GM23338 (cell line): ENCODE data around the gene FBXW4. TPM values are rescaled to one million over a fixed set of nuclear protein-coding genes. Genes with fewer than 3 reads are reported as not detected.

Experiments
- ATAC-seq: fragments of 200-7000 bp; cut with Tn5 transposase; 3 replicates; pipeline ENCODE4 v1.9.1; 2020
- DNase-seq: peaks from one replicate; pipeline ENCODE4 v3.0.0-alpha.2; 2015; ENCODE audit warnings: low spot score
- H2AFZ ChIP-seq: fragments of 200-600 bp; sonication (generic); 2 replicates; pipeline ENCODE4 v1.8.0; 2016; ENCODE audit warnings: antibody characterized with exemption, mild to moderate bottlenecking, moderate library complexity
- H3F3A ChIP-seq: fragments of 200-600 bp; sonication (generic); replicated peaks from 2 replicates; pipeline ENCODE4 v1.8.0; 2017; ENCODE audit warnings: antibody characterized with exemption, mixed run types, low read depth
- H3K27ac ChIP-seq: fragments of 200-600 bp; sonication (generic); 2 replicates; pipeline ENCODE4 v1.6.1; 2016; ENCODE audit warnings: low read depth
- H3K27me3 ChIP-seq: fragments of 200-600 bp; sonication (generic); 2 replicates; pipeline ENCODE4 v1.8.0; 2016; ENCODE audit warnings: mild to moderate bottlenecking, mixed run types, moderate library complexity; ENCODE audit not compliant: insufficient read depth
- H3K36me3 ChIP-seq: fragments of 200-600 bp; sonication (generic); 2 replicates; pipeline ENCODE4 v1.8.0; 2016; ENCODE audit warnings: mild to moderate bottlenecking; ENCODE audit not compliant: insufficient read depth
- H3K4me1 ChIP-seq: fragments of 200-600 bp; sonication (generic); 2 replicates; pipeline ENCODE4 v1.8.0; 2016; ENCODE audit warnings: mild to moderate bottlenecking, moderate library complexity; ENCODE audit not compliant: insufficient read depth
- H3K4me2 ChIP-seq: fragments of 200-600 bp; sonication (generic); 2 replicates; pipeline ENCODE4 v1.7.1; 2017; ENCODE audit warnings: mixed run types
- H3K4me3 ChIP-seq: fragments of 200-600 bp; sonication (generic); 2 replicates; pipeline ENCODE4 v1.6.1; 2016; ENCODE audit warnings: mixed run types
- H3K79me2 ChIP-seq: fragments of 200-600 bp; sonication (generic); replicated peaks from 2 replicates; pipeline ENCODE4 v1.8.0; 2017; ENCODE audit warnings: mild to moderate bottlenecking; ENCODE audit not compliant: insufficient read depth
- H3K9me2 ChIP-seq: fragments of 200-600 bp; sonication (generic); 2 replicates; pipeline ENCODE4 v1.8.0; 2017; ENCODE audit not compliant: insufficient read depth
- H4K20me1 ChIP-seq: fragments of 200-600 bp; sonication (generic); replicated peaks from 2 replicates; pipeline ENCODE4 v1.8.0; 2017; ENCODE audit warnings: mild to moderate bottlenecking; ENCODE audit not compliant: insufficient read depth
- H3K27ac Mint-ChIP-seq: 2 replicates; pipeline ENCODE4 v1.8.0; 2020; ENCODE audit warnings: inconsistent platforms, mild to moderate bottlenecking, moderate library complexity, mixed read lengths
- H3K27me3 Mint-ChIP-seq: 3 replicates; pipeline ENCODE4 v1.8.0; 2022; ENCODE audit warnings: low read depth, mild to moderate bottlenecking, moderate library complexity, mixed read lengths, inconsistent platforms; ENCODE audit not compliant: insufficient read depth, poor library complexity
- H3K36me3 Mint-ChIP-seq: 3 replicates; pipeline ENCODE4 v1.8.0; 2021; ENCODE audit warnings: low read depth, mild to moderate bottlenecking, inconsistent platforms, moderate library complexity, mixed read lengths
- H3K4me1 Mint-ChIP-seq: 3 replicates; pipeline ENCODE4 v1.8.0; 2020; ENCODE audit warnings: mild to moderate bottlenecking, inconsistent platforms, mixed read lengths
- H3K4me3 Mint-ChIP-seq: 3 replicates; pipeline ENCODE4 v1.8.0; 2021; ENCODE audit warnings: moderate library complexity, mild to moderate bottlenecking, inconsistent platforms, mixed read lengths
- H3K9me3 Mint-ChIP-seq: 3 replicates; pipeline ENCODE4 v1.8.0; 2020; ENCODE audit warnings: moderate library complexity, mild to moderate bottlenecking, inconsistent platforms, mixed read lengths
- CREB1 ChIP-seq: fragments of 250-450 bp; sonication (Bioruptor Pico); IDR thresholded peaks from 2 replicates; pipeline ENCODE4 v1.5.0; 2020; ENCODE audit warnings: low read depth, mild to moderate bottlenecking, moderate library complexity
- EZH2phosphoT487 ChIP-seq: fragments of 200-600 bp; sonication (generic); IDR thresholded peaks from one replicate; pipeline ENCODE4 v1.8.1; 2018; ENCODE audit warnings: antibody characterized with exemption; ENCODE audit not compliant: unreplicated experiment
- JUNB ChIP-seq: IDR thresholded peaks from one replicate; pipeline ENCODE4 v1.6.1; 2016; ENCODE audit warnings: antibody characterized with exemption; ENCODE audit not compliant: unreplicated experiment
- STAT1 ChIP-seq: IDR thresholded peaks from one replicate; pipeline ENCODE4 v1.6.1; 2016; ENCODE audit warnings: antibody characterized with exemption; ENCODE audit not compliant: unreplicated experiment
- ZNF114 ChIP-seq: fragments of 250-450 bp; sonication (Bioruptor Pico); IDR thresholded peaks from 2 replicates; pipeline ENCODE4 v1.5.0; 2020; ENCODE audit warnings: mild to moderate bottlenecking, moderate library complexity
- ZNF331 ChIP-seq: fragments of 250-450 bp; sonication (Bioruptor Pico); IDR thresholded peaks from 2 replicates; pipeline ENCODE4 v1.5.0; 2020; ENCODE audit warnings: low read depth, mild to moderate bottlenecking, moderate library complexity
- polyA plus RNA-seq: library from polyadenylated mRNA; unstranded; fragments of >200 nt; fragmentation: Nextera tagmentation; extraction: Ambion mirVana; gene quantifications from 2 replicates; pipeline ENCODE4 v1.2.1, GENCODE V29; 2016
- total RNA-seq: library from RNA; depleted of rRNA; stranded (reverse); fragments of >200 nt; shearing (Covaris generic); gene quantifications from 2 replicates; pipeline ENCODE4 v1.2.3, GENCODE V29; 2014
- TF ChIP-seq, protein P1 (sequence below): IDR thresholded peaks from one replicate; pipeline ENCODE4 v1.6.1; 2018; ENCODE audit warnings: antibody characterized with exemption; ENCODE audit not compliant: unreplicated experiment
- TF ChIP-seq, protein P2 (sequence below): IDR thresholded peaks from 2 replicates; pipeline ENCODE4 v1.6.1; 2016; ENCODE audit warnings: antibody characterized with exemption
- TF ChIP-seq, protein P3 (sequence below), 2 experiments: fragments of 200-600 bp in 1 of 2; sonication (generic) in 1 of 2; conservative IDR thresholded peaks; 2 replicates each; pipeline versions ENCODE4 v1.5.1 to v1.6.1; 2016 to 2017; ENCODE audit warnings: antibody characterized with exemption in 2 of 2, low read depth in 2 of 2, mild to moderate bottlenecking in 2 of 2, moderate library complexity in 1 of 2

Gene FBXW4
- total and polyA plus RNA-seq, 2 experiments from 2014 or later, result 8.0 to 18.6 TPM

GRCh38 chr10:101676565-101676964, 18.4 kb downstream of the FBXW4 start (continued):
- TF ChIP-seq, protein P1, sequence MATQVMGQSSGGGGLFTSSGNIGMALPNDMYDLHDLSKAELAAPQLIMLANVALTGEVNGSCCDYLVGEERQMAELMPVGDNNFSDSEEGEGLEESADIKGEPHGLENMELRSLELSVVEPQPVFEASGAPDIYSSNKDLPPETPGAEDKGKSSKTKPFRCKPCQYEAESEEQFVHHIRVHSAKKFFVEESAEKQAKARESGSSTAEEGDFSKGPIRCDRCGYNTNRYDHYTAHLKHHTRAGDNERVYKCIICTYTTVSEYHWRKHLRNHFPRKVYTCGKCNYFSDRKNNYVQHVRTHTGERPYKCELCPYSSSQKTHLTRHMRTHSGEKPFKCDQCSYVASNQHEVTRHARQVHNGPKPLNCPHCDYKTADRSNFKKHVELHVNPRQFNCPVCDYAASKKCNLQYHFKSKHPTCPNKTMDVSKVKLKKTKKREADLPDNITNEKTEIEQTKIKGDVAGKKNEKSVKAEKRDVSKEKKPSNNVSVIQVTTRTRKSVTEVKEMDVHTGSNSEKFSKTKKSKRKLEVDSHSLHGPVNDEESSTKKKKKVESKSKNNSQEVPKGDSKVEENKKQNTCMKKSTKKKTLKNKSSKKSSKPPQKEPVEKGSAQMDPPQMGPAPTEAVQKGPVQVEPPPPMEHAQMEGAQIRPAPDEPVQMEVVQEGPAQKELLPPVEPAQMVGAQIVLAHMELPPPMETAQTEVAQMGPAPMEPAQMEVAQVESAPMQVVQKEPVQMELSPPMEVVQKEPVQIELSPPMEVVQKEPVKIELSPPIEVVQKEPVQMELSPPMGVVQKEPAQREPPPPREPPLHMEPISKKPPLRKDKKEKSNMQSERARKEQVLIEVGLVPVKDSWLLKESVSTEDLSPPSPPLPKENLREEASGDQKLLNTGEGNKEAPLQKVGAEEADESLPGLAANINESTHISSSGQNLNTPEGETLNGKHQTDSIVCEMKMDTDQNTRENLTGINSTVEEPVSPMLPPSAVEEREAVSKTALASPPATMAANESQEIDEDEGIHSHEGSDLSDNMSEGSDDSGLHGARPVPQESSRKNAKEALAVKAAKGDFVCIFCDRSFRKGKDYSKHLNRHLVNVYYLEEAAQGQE, result no peak

- H3K27me3 Mint-ChIP-seq, result no peaks in the 10 kb centered on the region
Observed at GRCh38 chr10:101675115-101675514, 19.9 kb downstream of the FBXW4 start.

More at GRCh38 chr10:101675115-101675514, 19.9 kb downstream of the FBXW4 start:
- no peak overlapping the region for H3K4me3 ChIP-seq
- no peaks in the 10 kb centered on the region; the same call in 1 of the 2 replicates for H3K36me3 ChIP-seq
- no peaks in the 10 kb centered on the region for H3K9me2 ChIP-seq
- no peaks in the 10 kb centered on the region for H3K4me1 ChIP-seq
- no peaks in the 10 kb centered on the region for H3K27me3 ChIP-seq
- H3K4me2 ChIP-seq, result no peak overlapping the region
- Mint-ChIP-seq H3K9me3 (peaks cover 16% of the 10 kb centered on the region; the same call in 2 of the 3 replicates), H3K4me3 (no peak overlapping the region), H3K36me3 (peaks cover 38% of the 10 kb centered on the region), H3K27ac (no peak overlapping the region), H3K4me1 (no peaks in the 10 kb centered on the region)
- H3K79me2 ChIP-seq, result no peaks in the 10 kb centered on the region
- ATAC-seq, result no peak
- H3F3A ChIP-seq, result no peaks in the 10 kb centered on the region
- no peaks in the 10 kb centered on the region; the same call in 1 of the 2 replicates for H4K20me1 ChIP-seq
- no peak overlapping the region for H3K27ac ChIP-seq
- DNase-seq, result no peak
- no peak for TF ChIP-seq STAT1
- TF ChIP-seq, protein P2, sequence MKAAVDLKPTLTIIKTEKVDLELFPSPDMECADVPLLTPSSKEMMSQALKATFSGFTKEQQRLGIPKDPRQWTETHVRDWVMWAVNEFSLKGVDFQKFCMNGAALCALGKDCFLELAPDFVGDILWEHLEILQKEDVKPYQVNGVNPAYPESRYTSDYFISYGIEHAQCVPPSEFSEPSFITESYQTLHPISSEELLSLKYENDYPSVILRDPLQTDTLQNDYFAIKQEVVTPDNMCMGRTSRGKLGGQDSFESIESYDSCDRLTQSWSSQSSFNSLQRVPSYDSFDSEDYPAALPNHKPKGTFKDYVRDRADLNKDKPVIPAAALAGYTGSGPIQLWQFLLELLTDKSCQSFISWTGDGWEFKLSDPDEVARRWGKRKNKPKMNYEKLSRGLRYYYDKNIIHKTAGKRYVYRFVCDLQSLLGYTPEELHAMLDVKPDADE, result no peak
- no peak for TF ChIP-seq EZH2phosphoT487
- TF ChIP-seq ZNF114 (CRISPR knock-in tag), result no peak
- TF ChIP-seq, protein P3, sequence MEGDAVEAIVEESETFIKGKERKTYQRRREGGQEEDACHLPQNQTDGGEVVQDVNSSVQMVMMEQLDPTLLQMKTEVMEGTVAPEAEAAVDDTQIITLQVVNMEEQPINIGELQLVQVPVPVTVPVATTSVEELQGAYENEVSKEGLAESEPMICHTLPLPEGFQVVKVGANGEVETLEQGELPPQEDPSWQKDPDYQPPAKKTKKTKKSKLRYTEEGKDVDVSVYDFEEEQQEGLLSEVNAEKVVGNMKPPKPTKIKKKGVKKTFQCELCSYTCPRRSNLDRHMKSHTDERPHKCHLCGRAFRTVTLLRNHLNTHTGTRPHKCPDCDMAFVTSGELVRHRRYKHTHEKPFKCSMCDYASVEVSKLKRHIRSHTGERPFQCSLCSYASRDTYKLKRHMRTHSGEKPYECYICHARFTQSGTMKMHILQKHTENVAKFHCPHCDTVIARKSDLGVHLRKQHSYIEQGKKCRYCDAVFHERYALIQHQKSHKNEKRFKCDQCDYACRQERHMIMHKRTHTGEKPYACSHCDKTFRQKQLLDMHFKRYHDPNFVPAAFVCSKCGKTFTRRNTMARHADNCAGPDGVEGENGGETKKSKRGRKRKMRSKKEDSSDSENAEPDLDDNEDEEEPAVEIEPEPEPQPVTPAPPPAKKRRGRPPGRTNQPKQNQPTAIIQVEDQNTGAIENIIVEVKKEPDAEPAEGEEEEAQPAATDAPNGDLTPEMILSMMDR (conservative IDR thresholded peaks at IDR 0.05; ENCODE audit: low read depth in 2 of 2), result no peak
- TF ChIP-seq ZNF331 (CRISPR knock-in tag), result no peak
- TF ChIP-seq JUNB, result no peak
- TF ChIP-seq, protein P1, result no peak
- TF ChIP-seq CREB1 (CRISPR knock-in tag), result no peak
- H2AFZ ChIP-seq, result no peak overlapping the region
